ENCODE results near the gene TFF1.

- TF ChIP-seq POLR2A (IDR thresholded peaks at IDR 0.05; ENCODE audit: low read length) (no peak), GATA1 (IDR thresholded peaks at IDR 0.05; ENCODE audit: low read depth, low read length) (no peak)
Measured at GRCh38 chr21:42385619-42386018, 19.3 kb upstream of the TFF1 start.

Data from erythroblast (primary cell).